Left hindlimb (tissue), 1 donor: Measurements from ENCODE around the gene NKX2-4.
"Not testable (repeated sequence)": the region's sequence is repeated elsewhere in the genome, so short reads cannot be mapped to it uniquely, and the experiment has no call there.

ENCODE experiments used
- DNase-seq: peaks from one replicate; pipeline ENCODE4 v3.0.0-alpha.2; 2018

NKX2-4 gene

GRCh38 chr20:21393816-21394519, 3.4 kb downstream of the NKX2-4 start:
- DNase-seq = no peak

- DNase-seq = no peak
These were observed 4.2 kb downstream of the NKX2-4 start for GRCh38 chr20:21393166-21393565.

GRCh38 chr20:21391972-21392352, 5.4 kb downstream of the NKX2-4 start:
- DNase-seq = no peak

- DNase-seq = no peak
These were observed 5.9 kb downstream of the NKX2-4 start for GRCh38 chr20:21391185-21391971.

DNA sequence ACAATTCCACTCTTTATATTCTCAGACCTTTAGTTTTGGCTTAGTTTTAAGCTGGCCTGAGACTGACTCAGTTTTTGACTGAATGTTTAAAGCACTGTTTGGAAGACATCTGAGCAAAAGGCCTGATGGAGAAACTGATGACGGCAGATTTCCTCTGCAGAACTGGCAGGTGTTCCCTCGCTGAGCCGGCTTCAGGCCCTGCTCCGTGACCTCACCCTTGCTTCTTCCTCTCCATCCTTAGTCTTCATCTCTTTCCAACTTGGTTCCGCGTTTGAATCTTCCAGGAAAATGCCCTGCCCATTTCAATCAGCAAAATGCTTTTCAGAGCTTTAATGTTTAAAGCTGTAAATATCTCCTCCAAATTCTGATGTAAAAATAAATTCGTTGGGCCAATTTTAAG, 6.6 kb downstream of the NKX2-4 start:
- DNase-seq = no peak

DNA sequence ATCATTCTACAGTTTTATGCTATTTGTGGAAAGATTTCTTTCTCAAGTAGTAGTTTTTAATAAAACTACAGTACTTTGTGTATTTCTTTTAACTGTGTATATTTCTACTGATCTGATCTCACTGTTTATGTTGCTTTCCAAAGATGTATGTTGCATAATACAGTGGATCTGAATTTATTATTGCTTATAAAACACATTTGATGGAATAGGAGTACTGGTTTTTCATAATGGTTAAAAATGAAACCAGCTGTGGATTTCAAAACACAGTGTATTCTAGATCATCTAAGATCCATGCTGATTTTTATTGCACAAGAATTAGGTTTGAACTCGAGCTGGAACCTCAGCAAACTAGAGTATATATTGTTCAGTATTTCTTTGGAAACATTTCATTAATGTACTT, 8.0 kb downstream of the NKX2-4 start:
- DNase-seq = no peak

GRCh38 chr20:21388566-21388965, 8.8 kb downstream of the NKX2-4 start:
- no peak for DNase-seq

- DNase-seq = no peak
These were observed 9.8 kb downstream of the NKX2-4 start for GRCh38 chr20:21387528-21387927.

GRCh38 chr20:21386111-21386510, 11.2 kb downstream of the NKX2-4 start:
- DNase-seq = no peak

DNA sequence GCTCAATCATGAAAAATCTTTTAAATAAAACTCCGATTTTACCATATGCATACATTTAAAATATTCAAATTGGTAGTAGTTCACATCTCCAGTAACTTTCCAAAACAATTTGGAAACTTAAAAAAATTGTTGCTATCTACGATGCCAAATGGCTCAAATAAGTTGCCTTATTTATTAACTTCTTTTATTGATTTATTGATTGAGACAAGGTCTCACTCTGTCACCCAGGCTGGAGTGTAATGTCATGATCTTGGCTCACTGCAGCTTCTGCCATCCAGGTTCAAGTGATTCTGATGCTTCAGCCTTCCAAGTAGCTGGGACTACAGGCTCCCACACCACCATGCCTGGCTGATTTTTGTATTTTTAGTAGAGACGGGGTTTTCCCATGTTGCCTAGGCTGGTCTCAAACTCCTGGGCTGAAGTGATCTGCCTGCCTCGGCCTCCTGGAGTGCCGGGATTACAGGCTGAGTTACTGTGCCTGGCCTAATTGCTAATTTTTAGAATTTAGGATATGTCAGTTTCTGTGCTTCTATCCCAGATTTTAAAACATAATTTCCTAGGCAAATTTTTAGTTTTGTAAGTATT, 12.9 kb downstream of the NKX2-4 start:
- no peak for DNase-seq

- DNase-seq = no peak
These were observed 15.7 kb downstream of the NKX2-4 start for GRCh38 chr20:21381619-21382018.

DNA sequence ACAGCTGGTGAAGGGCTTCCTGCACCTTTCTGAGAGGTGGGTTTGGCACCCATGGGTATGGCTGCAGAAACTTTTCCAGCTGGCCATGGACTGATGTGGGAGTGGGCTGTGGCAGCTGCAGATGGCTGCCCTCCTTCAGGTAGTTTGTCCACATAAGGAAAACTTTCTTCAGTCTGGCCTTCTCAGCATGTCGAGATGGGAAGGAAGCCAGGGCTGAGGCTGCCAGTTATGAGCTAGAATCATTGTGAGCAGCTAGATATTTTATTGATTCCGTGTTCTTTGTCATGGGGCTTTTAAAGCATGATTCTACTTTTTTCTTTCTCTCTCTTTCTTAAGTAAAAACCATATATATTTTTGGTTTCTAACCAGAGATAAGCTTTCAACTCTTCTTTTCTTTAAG, 16.6 kb downstream of the NKX2-4 start:
- DNase-seq = no peak

DNA sequence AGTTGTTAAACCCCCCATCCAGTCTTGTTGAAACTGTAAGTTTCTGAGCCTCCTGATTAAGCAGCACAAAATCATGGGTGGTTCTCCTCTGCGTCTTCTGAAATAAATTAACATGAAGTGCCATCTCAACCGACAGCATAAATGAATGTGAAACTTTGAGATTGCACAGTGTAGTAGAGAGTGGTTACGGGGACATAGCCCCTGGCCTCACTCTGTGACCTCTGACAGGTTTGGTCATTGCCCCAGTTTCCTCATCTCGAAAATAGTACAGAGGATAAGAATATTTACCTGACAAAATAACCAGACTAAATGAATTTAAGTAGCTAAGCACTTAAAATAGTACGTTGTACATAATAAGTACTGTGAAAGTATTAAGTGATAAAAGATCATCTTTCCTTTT, 19.1 kb downstream of the NKX2-4 start:
- DNase-seq = no peak

DNA sequence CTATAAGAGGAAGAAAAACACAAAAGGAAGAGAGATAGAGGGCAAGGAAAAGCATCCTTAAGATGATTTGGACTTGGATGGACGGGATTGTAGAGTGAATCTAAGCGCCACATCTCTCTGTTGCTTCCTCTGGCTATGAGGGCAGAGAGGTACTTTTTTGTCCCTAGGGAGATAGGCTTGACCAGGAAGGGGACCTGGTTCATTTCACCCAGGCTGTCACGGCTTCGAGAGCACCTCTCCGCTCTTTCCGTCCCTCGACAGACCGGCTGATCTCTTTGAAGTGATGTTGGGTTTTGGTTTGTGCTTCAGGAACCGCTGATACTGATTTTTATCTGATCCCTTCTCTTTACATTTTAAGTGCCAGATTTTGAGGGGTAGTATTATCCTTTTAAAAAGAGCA, 19.6 kb downstream of the NKX2-4 start:
- DNase-seq = no peak

- no peak for DNase-seq
These were observed 20.7 kb downstream of the NKX2-4 start for GRCh38 chr20:21376626-21377025.

DNA sequence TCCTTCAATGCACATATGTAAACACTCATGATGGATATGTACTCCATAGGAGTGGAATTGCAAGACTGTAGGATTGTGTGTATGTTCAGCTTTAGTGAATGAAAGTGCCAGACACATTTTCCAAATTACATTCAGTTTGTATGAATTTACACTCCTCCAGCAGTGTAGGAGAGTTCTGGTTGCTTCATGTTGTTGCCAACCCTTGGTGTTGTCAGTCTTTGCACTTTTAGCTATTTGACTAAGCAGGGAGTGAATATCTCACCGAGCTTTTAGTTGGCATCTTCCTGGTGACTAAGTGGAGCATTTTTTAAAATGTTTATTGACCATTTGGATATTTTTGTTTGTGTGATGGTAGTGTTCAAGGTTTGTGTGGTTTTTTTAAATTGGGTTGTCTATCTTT, 23.9 kb downstream of the NKX2-4 start:
- DNase-seq = no peak

- DNase-seq = no peak
These were observed 25.3 kb downstream of the NKX2-4 start for GRCh38 chr20:21372016-21372415.

DNA sequence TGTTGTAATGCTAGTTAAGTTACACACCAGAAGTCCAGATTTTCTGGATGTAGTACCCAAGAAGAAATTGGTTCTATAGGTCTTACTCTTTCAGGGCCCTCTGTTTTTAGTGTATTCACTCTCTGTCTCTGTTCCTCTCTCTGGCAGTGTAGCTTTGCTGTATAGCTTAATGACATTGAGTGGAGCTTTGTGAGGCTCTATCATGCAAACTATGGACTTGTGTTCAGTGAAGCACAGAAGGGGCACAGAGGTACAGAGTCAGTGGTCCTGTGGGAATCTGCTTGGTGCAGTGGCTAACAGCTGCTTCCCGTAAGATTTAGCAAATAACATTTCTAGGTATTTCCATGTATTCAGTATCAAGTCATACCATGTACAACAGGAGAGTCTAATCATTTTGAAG, 26.1 kb downstream of the NKX2-4 start:
- DNase-seq = no peak

GRCh38 chr20:21368791-21369190, 28.5 kb downstream of the NKX2-4 start:
- DNase-seq = no peak

GRCh38 chr20:21366273-21366672, 31.1 kb downstream of the NKX2-4 start:
- not testable (repeated sequence) for DNase-seq

DNA sequence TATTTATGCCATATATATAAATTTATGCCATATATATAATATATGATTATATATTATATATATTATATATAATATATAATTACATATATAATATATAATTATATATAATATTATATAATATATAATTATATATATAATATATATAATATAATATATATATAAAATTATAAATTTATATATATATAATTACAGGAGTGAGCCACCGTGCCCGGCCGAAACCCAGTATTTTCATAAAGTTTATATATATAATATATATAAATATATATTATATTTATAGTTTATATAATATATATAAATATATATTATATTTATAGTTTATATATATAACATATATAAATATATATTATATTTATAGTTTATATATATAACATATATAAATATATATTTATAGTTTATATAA, 31.6 kb downstream of the NKX2-4 start:
- DNase-seq = no peak

- DNase-seq = no peak
These were observed 32.9 kb downstream of the NKX2-4 start for GRCh38 chr20:21364413-21364812.

DNA sequence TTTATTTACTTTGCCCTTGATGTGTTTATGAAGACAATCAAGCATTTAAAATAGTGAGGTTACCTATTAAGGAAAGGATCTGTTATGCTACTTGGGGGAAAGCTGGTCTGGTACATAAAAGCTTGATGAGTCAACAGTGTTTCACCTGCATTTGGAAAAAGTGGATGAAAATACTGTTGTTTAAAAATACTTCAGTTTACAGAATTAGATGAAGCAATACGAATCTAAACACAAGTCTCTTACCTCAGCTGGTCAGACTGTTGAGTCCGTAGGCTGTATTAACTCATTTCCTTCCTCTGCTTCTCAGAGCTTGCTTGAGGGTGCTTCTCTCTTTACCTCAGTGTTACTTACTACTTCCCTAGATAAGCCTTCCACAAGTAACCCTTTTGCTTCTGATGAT, 36.1 kb downstream of the NKX2-4 start:
- DNase-seq = no peak

DNA sequence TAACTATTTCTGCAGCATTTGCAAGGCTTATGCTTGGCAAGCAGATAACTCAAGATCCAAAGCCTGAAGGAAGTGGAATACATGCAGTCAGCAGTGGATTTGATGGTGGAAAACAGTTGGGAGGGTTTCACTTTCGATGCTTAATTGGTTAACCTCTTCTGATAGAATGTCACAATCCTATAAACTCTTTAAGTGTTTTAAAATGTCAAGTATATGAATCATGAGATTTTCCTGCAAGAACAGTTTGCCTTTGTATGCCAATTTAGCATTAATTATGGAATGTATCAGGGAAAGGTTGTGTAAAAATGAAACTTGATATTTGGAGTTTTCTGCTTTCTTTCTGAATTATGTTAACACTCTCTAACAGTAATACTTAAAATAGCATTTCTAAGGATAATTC, 36.6 kb downstream of the NKX2-4 start:
- DNase-seq = no peak
